Mammary microvascular endothelial cell (primary cell): ENCODE results near the gene TCP11L1. TPM values are rescaled to one million over a fixed set of nuclear protein-coding genes. Genes with fewer than 3 reads are reported as not detected.

ENCODE experiments used
- total RNA-seq: library from RNA; depleted of rRNA; stranded (reverse); fragments of >200 nt; gene quantifications from 2 replicates; pipeline ENCODE4 v1.2.3, GENCODE V29; 2015

Gene TCP11L1, protein sequence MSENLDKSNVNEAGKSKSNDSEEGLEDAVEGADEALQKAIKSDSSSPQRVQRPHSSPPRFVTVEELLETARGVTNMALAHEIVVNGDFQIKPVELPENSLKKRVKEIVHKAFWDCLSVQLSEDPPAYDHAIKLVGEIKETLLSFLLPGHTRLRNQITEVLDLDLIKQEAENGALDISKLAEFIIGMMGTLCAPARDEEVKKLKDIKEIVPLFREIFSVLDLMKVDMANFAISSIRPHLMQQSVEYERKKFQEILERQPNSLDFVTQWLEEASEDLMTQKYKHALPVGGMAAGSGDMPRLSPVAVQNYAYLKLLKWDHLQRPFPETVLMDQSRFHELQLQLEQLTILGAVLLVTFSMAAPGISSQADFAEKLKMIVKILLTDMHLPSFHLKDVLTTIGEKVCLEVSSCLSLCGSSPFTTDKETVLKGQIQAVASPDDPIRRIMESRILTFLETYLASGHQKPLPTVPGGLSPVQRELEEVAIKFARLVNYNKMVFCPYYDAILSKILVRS
- total RNA-seq: 14.9 and 26.2 TPM in 2 replicates

DNA sequence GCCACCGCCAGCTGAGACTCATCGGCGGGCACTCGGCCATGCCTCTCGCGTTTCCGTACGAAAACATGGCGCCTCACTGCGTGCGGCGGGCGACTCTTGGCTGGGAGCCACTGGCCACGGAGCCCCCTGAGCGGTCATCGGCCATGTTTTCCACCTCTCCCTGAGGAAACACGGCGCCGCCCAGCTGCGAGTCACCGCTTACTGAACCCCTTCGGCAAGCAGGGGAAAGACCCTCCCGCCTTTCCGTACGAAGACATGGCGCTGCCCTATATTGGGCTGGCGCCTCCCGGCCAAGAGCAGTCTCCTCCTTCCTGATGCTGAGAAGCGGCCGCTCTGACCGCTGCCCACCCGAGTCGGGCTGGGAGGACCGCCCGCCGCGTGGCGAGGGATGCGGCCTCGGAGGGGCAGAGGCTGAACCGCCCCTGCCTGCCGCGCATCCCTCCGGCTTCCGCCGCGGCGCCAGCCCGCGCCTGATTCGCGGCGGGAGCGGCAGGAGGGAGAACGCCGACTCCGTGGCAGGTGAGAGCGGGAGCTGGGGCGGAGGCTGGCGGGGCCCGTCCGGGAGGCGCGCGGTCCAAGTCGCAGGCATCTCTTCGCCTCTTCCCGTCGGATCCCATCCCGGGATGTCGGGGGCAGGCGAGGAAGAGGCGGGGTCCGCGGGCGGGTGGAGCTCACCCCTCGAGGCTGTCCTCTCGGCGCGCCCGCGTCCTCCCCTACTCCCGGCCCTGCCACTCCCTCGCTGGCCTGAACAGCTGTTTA, at the start of gene TCP11L1:
Gene TCP11L1 (plus strand): TSS at position 299 of the 759 bp plus-strand sequence. CDS start 4,202 bp downstream, outside the sequence.

DNA sequence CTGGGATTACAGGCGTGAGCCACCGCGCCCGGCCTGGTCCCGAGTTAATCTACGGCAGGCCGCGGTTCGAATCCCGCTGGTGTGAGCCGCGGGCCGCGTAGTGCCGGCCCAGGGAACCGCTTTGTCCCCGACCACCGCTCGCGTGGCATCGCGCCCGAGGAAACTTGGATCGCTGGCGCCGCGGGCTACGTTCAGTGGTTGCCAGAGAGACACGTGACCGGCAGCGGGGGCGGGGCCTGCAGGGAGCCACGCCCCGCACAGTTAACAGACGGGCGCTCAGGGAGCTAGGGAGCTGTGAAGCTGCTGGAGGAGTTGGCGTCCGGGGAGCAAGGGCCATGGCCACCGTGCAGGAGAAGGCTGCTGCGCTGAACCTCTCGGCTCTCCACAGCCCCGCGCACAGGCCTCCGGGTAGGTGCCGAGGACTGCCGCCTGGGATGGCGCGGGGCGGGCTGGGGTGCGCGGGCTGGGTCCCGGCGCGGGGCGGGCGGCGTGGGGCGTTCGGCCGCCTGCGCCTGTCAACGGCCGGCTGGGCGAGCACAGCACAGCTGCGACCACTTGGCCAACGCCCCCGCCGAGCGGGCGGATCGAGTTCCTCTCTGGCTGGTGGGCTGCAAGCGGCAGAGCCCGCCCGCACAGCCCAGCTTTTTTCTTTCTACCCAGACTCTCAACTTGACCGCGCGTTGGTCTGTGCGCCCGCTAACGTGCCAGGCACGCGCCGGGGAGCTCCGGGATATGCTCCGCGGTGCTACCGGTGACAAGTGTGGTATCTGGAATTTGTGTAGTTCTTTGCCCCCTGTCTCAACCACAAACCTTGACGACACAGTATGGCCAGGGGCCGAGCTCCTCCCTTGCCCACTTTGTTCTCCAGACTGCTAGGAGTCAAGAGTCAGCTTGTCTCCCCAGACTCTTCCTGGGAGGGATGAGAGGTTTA, 23.5 kb upstream of the TCP11L1 start, which contains the start of gene DEPDC7:
Gene DEPDC7 (plus strand): TSS at position 258 of the 931 bp plus-strand sequence. CDS start 78 bp downstream, at position 336.

Other genes with a start within 250 kb of the TCP11L1 start
- gene CCDC73, start 244.9 kb upstream of the TCP11L1 start, total RNA-seq: not detected in 2 replicates
- 0.67 and 0.69 TPM in 2 replicates for gene PRRG4, start 209.6 kb upstream of the TCP11L1 start, total RNA-seq
- gene QSER1, start 146.8 kb upstream of the TCP11L1 start, total RNA-seq: 12.8 and 13.4 TPM in 2 replicates
- gene DEPDC7, start 23.7 kb upstream of the TCP11L1 start, total RNA-seq: 0.39 TPM in 1 of 2 replicates, not detected in the other
- 24.8 and 25.8 TPM in 2 replicates for gene CSTF3, start 121.9 kb downstream of the TCP11L1 start, total RNA-seq
- 23.8 and 27.6 TPM in 2 replicates for gene HIPK3, start 217.8 kb downstream of the TCP11L1 start, total RNA-seq